Embryonic facial prominence (tissue), 1 donor: ENCODE measurements around the gene TMEM120B.

Experiments
- DNase-seq: peaks from one replicate; pipeline ENCODE4 v3.0.0-alpha.2; 2016; ENCODE audit errors: extremely low spot score

TMEM120B gene

DNA sequence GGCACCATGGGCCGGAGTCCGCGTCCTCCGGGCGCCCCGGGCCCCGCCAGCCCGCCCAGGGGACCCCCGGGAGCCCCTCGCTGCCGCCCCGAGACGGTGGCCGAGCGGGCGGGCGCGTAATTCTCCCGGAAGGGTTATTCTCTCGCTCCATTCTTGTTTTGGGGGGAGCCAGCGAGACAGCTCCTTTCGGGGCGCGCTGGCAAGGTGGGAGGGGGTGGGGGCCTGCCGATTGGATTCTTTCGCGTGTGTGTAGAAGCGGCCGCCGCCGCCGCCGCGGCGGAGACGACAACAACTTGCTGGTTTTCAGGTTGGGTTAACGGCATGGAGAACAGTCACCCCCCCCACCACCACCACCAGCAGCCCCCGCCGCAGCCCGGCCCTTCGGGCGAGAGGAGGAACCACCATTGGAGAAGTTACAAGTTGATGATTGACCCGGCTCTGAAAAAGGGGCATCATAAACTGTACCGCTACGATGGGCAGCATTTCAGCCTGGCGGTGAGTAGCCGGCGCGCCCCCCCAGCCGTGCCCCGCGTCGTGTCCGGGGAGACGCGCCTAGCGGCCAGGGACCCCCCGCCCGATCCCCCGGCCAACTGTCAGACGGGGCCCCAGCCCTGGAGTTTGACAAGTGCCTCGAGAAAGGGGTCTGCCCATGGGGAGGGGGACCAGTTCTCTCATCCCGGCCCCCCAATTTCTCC is 92.0 kb downstream of the TMEM120B start:
- DNase-seq = no peak

DNA sequence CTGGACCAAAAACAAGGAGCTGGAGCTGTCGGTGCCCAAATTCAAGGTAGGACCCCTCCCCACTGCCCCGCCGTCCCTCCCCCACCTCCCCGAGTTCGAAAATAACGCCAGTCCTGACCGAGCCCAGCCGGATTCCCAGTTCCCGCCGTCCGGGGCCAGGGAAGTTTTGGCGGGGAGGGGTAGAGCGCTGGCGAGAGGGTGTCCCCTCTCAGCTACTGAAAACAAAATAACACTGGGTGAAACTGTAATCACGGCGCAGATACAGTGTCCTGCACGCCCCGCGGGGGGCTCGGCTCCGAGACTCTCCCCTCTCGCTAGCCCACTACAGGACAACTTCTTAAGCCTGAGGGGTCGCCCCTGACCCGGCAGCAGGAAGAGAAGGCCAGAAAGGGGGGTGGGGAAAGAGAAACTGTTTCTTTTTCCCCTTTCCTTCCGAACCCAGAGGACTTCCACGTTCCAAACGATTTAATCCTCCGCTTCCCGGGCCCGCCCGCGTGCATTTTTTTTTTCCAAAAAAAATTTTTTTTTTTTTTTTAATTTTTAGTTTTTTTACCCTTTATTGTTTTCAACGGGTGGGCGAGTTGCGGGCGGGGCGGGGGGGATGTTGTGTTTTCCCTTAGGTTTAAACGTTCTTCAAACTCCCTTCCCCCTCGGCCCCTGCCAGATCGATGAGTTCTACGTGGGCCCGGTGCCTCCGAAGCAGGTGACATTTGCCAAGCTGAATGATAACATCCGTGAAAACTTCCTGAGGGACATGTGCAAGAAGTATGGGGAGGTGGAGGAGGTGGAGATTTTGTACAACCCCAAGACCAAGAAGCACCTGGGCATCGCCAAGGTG is 92.8 kb downstream of the TMEM120B start:
- DNase-seq = no peak

DNA sequence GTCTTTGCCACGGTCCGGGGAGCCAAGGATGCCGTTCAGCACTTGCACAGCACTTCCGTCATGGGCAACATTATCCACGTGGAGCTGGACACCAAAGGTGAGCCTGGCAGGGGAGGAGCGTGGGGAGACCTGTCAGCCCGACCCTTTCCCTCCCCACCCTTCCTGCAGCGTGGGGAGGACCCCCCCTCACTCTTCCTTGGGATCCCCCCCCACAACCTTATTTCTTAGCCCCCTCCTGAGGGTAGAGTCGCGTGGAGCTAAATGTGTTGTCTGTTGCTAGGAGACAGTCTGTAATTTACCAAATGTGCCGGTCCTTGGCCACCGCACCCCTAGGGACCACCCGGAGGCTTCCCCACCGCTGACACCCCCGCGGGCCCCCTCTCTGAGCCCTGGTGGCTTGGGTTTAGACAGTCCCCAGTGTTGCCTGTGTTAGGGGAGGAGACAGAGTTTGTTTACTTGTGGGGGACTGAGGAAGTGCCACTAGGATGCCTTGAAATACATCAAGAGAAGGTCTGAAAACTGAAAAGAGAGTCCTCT is 93.5 kb downstream of the TMEM120B start:
- no peak for DNase-seq

DNA sequence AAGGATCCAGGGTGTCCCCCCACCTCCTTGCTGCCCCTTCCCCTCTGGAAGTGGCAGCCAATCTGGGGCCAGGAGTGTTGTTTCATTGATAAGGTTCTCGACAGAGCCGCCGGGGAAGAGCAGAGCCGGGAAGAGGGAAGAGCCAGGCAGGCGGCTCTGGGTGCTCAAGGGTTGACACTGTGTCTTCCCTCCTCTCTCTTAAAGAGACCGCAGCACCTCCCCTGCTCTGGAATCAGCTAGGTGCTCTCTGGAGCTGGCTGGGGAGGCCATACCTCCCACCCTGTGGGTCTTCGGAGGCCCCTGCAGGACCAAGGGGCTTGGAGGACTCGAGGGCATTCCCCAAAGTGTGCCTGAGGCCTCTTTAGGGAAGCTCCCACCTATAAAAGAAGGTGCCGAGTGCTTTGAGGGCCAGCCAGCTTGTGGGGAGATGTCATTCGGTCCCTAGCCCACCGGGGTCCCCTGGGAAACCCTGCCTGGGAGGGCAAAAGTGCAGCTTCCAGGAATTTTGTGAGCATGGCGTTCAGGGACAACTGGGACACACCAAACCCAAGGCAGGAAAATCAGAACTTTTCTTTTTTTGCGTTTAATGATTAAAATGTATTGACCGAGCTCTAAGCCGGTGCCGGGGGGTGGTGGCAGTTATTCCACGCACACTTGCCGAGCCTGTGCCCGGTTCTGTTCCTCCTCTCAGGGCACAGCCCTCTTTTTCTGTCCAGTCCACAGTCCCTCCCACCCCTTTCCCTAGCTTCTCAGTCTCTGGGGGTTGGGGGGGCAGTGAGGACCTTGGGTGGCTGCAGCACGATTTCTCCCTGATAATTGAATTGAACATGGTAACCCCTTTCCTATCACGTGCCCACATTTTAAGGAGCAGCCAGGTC is 94.2 kb downstream of the TMEM120B start:
- no peak for DNase-seq

DNA sequence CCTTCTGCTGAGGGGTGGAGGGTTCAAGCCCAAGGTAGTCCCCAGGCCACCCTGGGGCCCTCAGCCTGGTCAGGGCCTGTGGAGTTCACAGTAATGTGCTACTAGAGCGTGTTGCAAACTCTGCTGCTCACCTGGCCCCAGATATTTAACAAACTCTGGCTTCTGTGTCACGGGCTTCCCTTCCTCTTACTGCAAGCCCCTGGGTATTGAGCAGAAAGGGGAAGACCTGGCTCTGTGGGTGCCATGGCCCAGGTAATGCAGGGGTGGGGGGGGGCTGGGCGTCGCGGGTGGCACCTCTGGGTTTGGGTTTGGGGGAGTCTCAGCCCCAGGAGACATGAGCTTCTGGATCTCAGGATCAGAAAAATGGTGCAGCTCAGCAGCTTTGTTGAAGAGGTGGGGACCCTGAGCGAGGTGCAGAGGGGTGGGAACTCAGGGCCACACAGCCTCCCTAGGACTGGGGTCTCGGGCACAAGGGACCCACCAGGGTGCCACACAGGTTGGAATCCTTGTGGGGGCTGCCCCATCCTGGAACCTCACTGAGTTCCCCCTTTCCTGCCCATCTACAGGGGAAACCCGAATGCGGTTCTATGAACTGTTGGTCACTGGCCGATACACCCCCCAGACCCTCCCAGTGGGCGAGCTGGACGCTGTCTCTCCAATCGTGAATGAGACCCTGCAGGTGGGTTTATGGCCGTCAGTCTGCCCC is 95.2 kb downstream of the TMEM120B start:
- no peak for DNase-seq

DNA sequence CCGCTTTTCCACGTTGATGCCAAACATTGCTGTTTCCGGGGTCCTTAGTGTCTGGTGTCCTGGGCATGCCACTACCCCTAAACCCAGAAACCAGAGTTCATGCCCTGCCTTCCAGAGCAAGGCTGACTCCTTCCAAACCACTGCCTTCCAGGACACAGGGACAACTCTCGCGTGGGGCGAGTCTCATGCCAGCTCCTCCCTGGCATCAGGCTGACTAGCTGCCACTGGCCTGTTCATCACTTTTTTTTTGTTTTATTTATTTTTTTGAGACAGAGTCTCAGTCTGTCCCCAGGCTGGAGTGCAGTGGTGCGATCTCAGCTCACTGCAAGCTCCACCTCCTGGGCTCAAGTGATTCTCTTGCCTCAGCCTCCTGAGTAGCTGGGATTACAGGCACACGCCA is 96.1 kb downstream of the TMEM120B start:
- no peak for DNase-seq

DNA sequence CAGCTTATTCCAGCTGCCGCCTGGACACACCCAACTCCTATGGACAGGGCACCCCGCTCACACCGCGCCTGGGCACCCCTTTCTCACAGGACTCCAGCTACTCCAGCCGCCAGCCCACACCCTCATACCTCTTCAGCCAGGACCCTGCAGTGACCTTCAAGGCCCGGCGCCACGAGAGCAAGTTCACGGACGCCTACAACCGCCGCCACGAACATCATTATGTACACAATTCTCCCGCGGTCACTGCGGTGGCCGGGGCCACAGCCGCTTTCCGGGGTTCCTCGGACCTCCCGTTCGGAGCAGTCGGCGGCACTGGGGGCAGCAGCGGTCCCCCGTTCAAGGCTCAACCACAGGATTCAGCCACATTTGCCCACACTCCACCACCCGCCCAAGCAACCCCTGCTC is 97.2 kb downstream of the TMEM120B start:
- no peak for DNase-seq

DNA sequence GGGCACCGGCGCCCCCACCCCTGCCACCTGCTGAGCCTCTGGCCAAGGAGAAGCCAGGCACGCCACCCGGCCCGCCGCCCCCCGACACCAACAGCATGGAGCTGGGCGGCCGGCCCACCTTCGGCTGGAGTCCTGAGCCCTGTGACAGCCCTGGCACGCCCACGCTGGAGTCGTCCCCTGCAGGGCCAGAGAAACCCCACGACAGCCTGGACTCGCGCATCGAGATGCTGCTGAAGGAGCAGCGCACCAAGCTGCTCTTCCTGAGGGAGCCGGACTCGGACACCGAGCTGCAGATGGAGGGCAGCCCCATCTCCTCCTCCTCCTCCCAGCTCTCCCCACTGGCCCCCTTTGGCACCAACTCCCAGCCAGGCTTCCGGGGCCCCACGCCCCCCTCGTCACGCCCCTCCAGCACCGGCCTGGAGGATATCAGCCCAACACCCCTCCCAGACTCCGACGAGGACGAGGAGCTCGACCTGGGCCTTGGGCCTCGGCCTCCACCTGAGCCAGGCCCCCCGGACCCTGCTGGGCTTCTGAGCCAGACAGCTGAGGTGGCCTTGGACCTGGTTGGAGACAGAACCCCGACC is 97.8 kb downstream of the TMEM120B start:
- no peak for DNase-seq

DNA sequence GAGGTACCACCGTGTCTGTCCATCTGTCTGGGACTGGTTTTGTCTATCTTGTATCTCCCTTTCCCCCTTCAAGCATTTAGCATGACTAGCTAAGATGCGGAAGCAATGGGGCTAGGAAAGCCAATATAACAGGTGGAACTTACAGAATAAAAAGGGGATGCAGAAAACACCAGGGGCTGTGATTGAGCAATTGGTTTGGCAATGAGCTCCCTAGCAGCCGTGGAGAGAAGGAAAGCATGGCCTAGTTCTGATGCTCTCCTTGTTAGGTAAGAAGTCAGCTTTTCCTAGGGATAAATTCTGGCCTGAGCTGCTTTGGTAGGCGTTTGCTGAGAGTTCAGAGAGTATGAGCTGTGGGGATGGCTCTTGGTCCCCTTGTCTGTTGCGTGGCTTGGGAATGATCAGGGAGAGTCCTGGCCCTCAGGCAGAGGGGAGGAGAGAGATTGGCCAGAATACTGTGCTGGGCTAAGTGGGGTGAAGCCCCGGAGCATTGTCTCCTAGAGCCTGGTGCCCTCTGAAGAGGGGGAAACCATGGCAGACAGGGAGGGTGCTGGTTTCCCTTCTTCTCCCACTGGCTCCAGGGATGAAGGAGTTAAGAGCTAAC is 98.4 kb downstream of the TMEM120B start:
- no peak for DNase-seq

DNA sequence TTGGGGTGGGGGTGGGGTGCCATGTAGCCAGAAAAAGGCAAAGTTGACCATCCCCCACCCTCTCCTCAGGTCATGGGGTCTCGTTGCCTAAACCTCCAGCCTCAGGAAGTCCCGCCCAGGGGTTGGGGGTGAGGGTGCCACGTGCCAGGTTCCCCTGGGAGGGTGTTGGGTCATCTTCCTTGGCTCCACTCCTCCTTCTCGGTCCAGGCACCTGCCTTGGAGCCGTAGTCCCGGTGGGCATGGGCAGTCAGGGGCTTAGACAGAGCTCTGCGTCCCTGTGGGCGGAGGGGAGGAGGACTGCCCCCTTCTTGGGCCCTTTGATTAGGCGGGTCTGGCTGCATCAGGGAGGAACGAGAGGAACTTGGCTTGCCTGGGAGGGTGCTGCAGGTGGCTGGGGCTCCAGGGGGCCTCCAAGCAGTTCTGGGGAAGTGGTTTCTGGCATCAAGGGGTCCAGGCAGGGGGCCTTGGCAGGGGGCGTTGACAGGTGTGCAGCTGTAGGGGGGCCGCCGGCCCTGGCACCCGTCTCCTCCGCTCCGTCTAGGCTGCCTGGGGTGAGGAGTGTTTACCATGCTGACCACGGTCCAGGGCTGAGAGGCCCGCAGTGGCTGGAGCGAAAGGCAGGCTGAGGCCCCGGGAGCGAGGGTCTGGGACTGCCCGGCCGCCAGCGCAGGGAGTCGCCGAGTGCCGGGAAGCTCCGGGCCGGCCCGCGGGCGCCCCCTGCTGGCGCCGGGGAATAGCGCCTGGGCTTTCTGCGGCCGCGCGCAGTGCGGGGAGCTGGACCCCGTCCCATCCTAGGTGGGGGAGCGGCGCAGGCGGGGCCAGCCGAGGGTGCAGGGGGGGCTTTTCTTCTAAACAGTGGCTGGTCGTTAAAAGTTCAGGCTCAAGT is 99.1 kb downstream of the TMEM120B start:
- DNase-seq = no peak

DNA sequence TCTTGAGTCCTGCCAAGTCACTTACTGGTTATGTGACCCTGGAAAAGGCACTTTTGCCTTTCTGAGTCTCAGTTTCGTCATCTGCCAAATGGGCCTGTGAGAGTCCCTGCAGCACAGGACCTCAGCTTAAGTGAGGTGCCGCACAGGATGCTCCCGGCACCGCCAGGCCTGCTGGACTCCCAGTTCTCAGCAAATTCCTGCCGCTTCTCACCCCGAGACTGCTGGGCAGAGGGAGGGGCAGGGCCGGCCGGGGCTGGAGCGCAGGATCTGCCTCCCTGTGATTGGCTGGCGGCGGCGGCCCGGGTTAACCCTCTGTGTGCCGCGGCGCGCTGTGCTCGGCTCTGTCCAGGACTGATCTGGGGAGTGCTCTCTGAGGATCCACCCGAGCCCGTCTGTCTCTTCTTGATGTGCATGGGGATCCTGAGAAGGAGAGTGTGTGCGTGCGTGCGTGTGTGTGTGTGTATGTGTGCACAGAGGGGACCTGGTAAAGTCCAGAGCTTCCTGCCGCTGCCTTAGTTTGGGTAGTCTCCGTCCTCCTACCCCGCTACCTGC is 99.8 kb downstream of the TMEM120B start:
- DNase-seq = no peak

DNA sequence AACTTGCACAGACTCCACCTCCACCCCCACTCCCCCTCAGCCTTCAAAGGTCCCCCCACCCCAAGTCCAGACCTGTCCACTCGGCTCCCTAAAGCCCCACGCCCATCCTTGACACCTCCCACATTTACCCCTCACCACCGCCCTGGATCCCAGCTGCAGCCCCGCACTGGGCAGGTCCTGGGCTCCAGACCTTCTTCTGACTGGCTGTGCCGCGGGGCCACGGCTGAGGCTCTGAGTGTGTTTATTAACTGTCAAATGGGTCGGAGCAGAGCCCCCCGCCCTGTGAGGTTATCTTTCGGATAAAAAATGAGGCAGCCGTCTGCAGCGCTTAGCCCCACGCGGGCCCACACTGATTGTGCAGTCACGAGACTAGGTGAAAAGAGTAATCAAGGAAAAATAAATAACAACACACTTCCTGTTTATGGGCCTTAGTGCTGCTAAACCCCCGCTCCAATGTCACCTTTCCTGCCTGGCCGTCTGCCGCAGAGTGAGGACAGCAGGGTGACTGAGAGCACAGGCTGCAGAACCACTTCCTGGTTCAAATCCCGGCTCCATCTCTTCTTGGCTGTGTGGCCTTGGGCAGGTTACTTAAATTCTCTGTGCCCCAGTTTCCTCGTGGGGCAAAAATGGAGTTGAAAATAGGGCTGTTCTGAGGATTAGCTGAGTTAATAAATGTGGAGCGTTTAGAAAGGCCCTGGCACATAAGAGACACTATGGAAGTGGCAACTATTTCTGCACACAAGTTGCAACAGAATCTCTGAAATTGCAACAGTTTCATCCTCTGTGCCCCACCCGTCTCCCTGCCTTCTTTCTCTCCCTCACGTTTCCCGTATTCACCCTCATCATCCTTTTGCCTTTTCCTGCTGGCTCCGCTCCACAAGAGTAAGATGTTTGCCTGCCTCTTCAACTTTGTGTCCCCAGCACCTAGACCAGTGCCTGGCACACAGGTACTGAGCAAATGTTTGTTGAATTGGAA is 100.7 kb downstream of the TMEM120B start:
- DNase-seq = no peak

DNA sequence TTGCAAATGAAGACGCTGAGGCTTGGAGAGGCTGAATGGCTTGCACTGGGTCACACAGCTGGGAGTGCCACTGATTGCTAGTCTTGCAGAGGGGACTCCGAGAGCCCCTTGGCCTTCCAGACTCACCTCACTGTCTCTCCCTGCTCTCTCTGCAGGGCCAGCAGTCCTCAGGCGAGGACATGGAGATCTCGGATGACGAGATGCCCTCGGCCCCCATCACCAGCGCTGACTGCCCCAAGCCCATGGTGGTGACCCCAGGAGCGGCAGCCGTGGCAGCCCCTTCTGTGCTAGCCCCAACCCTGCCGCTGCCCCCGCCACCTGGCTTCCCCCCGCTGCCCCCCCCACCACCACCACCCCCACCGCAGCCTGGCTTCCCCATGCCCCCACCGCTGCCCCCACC is 101.4 kb downstream of the TMEM120B start:
- no peak for DNase-seq

DNA sequence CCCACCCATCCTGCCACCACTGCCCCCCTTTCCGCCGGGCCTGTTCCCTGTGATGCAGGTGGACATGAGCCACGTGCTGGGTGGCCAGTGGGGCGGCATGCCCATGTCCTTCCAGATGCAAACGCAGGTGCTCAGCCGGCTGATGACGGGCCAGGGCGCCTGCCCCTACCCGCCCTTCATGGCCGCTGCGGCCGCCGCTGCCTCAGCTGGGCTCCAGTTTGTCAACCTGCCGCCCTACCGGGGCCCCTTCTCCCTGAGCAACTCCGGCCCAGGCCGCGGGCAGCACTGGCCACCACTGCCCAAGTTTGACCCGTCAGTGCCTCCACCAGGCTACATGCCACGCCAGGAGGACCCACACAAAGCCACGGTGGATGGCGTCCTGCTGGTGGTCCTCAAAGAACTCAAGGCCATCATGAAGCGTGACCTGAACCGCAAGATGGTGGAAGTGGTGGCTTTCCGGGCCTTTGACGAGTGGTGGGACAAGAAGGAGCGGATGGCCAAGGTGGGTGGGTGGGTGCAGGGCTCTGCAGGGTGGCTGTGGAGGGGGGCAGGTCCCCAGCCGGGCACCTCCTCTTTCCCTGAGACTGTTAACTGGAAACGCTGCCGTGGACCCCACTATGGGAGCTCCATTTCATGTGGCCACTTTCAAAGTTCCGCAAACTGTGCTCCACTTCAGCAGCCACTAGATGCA is 102.0 kb downstream of the TMEM120B start:
- no peak for DNase-seq

DNA sequence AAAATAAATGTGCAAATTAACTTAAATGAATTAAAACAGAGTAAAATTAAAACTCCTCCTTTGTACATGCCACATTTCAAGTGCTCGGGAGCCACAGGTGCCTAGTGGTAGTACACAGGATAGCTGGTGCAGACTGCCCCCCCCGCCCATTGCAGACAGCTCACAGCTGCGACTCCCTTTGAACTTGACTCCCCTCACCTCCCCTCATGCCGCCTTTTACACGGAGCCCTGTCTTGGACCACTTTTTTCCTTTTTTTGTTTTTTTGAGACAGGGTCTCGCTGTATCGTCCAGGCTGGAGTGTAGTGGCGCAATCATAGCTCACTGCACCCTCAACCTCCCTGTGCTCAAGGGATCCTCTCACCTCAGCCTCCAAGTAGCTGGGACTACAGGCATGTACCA is 102.7 kb downstream of the TMEM120B start:
- no peak for DNase-seq

DNA sequence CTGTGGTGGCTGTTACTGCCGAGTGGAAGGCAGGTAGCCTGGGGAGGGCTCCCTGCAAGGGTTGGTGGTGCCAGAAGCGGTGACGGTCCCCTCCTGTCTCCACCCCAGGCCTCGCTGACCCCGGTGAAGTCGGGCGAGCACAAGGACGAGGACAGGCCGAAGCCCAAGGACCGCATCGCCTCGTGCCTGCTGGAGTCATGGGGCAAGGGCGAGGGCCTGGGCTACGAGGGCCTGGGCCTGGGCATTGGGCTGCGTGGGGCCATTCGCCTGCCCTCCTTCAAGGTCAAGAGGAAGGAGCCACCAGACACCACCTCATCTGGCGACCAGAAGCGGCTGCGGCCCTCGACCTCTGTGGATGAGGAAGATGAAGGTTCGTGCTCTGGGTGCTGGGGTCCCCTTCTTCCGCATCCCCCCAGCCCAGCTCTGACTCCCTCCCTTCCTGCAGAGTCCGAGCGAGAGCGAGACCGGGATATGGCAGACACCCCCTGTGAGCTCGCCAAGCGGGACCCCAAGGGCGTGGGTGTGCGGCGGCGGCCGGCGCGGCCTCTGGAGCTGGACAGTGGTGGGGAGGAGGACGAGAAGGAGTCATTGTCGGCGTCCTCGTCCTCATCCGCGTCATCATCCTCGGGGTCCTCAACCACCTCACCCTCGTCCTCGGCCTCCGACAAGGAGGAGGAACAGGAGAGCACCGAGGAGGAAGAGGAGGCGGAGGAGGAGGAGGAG is 104.5 kb downstream of the TMEM120B start:
- no peak for DNase-seq

DNA sequence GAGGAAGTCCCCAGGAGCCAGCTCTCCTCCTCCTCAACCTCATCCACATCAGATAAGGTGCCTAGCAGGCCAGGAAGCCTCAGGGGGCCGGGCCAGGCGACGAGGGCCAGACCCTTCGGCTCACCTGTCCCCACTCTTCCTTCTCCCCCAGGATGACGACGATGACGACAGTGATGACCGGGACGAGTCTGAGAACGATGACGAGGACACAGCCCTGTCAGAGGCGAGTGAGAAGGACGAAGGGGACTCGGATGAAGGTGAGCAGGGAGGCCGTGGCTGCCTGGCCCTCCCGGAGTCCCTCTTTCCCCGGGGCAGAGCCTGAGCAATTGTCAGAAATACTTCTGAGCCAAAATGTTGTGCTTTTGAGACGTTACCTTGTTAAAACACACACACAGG is 105.1 kb downstream of the TMEM120B start:
- no peak for DNase-seq
